Stomach smooth muscle (tissue), 2 donors: ENCODE measurements around the gene METTL5.
"Not testable (repeated sequence)": the region's sequence is repeated elsewhere in the genome, so short reads cannot be mapped to it uniquely, and the experiment has no call there.

Experiments
- H3K27ac ChIP-seq: one replicate; pipeline ENCODE4 v1.7.0; 2013; ENCODE audit warnings: mild to moderate bottlenecking, low read length, inconsistent platforms
- H3K27me3 ChIP-seq, 2 donors: one replicate each; pipeline ENCODE4 v1.7.0; 2013; ENCODE audit warnings: low read length in 2 of 2; ENCODE audit not compliant: insufficient read depth in 2 of 2, control insufficient read depth in 1 of 2
- H3K36me3 ChIP-seq, 2 donors: one replicate each; pipeline ENCODE4 v1.7.0; 2013; ENCODE audit warnings: low read length in 2 of 2; ENCODE audit not compliant: control insufficient read depth in 2 of 2, insufficient read depth in 2 of 2
- H3K4me1 ChIP-seq: one replicate; pipeline ENCODE4 v1.7.0; 2013; ENCODE audit warnings: low read length; ENCODE audit not compliant: control insufficient read depth, insufficient read depth
- H3K4me3 ChIP-seq, 2 donors: one replicate each; pipeline ENCODE4 v1.7.0; 2013; ENCODE audit warnings: low read length in 2 of 2
- H3K9ac ChIP-seq, 2 donors: one replicate each; pipeline ENCODE4 v1.7.0; 2013; ENCODE audit warnings: low read length in 2 of 2, mild to moderate bottlenecking in 1 of 2
- H3K9me3 ChIP-seq, 2 donors: one replicate each; pipeline ENCODE4 v1.7.0; 2013; ENCODE audit warnings: low read length in 2 of 2; ENCODE audit not compliant: control insufficient read depth in 2 of 2
- donor health status: healthy.
- donor health status: Pancreatic carcinoma.

The METTL5 gene

GRCh38 chr2:169855281-169856258, 30.9 kb upstream of the METTL5 start:
- H3K9ac ChIP-seq, H3K27ac ChIP-seq, H3K9me3 ChIP-seq, H3K36me3 ChIP-seq, H3K4me1 ChIP-seq, H3K27me3 ChIP-seq, H3K4me3 ChIP-seq: not testable (repeated sequence)

- Histone ChIP-seq H3K4me3 (no peak overlapping the region), H3K27me3 (no peaks in the 10 kb centered on the region), H3K4me1 (no peaks in the 10 kb centered on the region), H3K36me3 (no peaks in the 10 kb centered on the region), H3K9me3 (no peaks in the 10 kb centered on the region), H3K9ac (no peak overlapping the region), H3K27ac (no peak overlapping the region)
These were observed 28.4 kb upstream of the METTL5 start for GRCh38 chr2:169853041-169853668.

GRCh38 chr2:169849710-169850109, 25.0 kb upstream of the METTL5 start:
- Histone ChIP-seq H3K27ac (no peak overlapping the region), H3K36me3 (no peaks in the 10 kb centered on the region), H3K4me1 (no peaks in the 10 kb centered on the region), H3K4me3 (no peak overlapping the region), H3K9ac (no peak overlapping the region), H3K27me3 (no peaks in the 10 kb centered on the region), H3K9me3 (no peaks in the 10 kb centered on the region)

GRCh38 chr2:169848959-169849693, 24.4 kb upstream of the METTL5 start:
- H3K9ac ChIP-seq, H3K4me1 ChIP-seq: not testable (repeated sequence)

DNA sequence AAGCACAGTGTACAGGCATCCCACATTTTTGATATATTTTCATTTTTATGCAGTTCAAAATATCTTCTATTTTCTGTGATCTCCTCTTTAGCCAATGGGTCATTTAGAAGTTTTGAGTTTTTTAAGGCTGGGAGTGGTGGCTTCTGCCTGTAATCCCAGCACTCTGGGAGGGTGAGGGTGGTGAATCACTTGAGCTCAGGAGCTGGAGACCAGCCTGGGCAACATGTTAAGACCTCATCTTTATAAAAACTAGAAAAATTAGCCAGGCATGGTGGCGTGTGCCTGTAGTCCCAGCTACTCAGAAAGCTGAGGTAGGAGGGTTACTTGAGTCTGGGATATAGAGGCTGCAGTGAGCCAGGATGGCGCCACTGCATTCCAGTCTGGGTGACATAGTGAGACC, 20.3 kb upstream of the METTL5 start:
- Histone ChIP-seq H3K27ac (no peak overlapping the region), H3K4me3 (no peak overlapping the region), H3K9me3 (no peaks in the 10 kb centered on the region), H3K9ac (no peak overlapping the region), H3K36me3 (no peaks in the 10 kb centered on the region), H3K27me3 (no peaks in the 10 kb centered on the region), H3K4me1 (peaks cover 12% of the 10 kb centered on the region)

More at GRCh38 chr2:169848959-169849693, 24.4 kb upstream of the METTL5 start:
- H3K27me3 ChIP-seq, H3K36me3 ChIP-seq, H3K4me3 ChIP-seq, H3K9me3 ChIP-seq, H3K27ac ChIP-seq: not testable (repeated sequence)

DNA sequence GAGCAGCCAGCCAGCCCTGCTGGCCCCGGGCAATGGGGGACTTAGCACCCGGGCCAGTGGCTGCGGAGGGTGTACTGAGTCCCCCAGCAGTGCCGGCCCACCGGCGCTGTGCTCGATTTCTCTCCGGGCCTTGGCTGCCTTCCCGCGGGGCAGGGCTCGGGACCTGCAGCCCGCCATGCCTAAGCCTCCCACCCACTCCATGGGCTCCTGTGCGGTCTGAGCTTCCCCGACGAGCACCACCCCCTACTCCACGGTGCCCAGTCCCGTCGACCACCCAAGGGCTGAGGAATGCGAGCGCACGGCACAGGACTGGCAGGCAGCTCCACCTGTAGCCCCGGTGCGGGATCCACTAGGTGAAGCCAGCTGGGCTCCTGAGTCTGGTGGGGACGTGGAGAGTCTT, 16.9 kb upstream of the METTL5 start:
- H3K9me3 ChIP-seq, H3K27ac ChIP-seq, H3K4me3 ChIP-seq, H3K36me3 ChIP-seq, H3K27me3 ChIP-seq, H3K9ac ChIP-seq: not testable (repeated sequence)
- H3K4me1 ChIP-seq: peaks cover 24% of the 10 kb centered on the region

DNA sequence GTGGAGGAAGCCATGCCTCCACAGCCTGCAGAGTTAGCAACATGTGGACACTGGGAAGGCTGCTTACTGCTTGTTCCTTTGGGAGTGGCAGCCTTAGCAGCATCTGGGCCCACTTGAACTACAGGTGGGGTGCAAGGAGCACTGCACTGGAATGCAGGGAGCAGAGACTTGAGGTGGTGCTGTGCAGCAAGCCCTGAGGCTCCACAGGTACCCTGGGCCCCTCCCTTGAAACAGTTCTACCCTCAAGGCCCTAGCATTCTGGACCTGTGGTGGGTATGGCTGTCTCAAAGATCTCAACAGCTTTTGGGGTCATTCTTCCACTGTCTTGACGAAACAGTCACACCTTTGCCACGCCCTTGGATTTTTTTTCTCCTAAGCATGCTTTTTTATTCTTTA, 16.0 kb upstream of the METTL5 start:
- H3K4me1 ChIP-seq: peaks cover 24% of the 10 kb centered on the region
- no peaks in the 10 kb centered on the region for H3K9me3 ChIP-seq
- H3K4me3 ChIP-seq: no peak overlapping the region
- no peaks in the 10 kb centered on the region for H3K36me3 ChIP-seq
- no peak overlapping the region for H3K27ac ChIP-seq
- no peak overlapping the region for H3K9ac ChIP-seq
- H3K27me3 ChIP-seq: no peaks in the 10 kb centered on the region

- Histone ChIP-seq H3K4me3 (no peak overlapping the region), H3K9ac (no peak overlapping the region), H3K27ac (no peak overlapping the region)
These were observed 15.4 kb upstream of the METTL5 start for GRCh38 chr2:169839954-169840746.

GRCh38 chr2:169838743-169839489, 14.2 kb upstream of the METTL5 start:
- peaks cover 24% of the 10 kb centered on the region for H3K4me1 ChIP-seq
- no peak overlapping the region for H3K27ac ChIP-seq
- H3K9ac ChIP-seq: no peak overlapping the region
- no peak overlapping the region for H3K4me3 ChIP-seq
- H3K27me3 ChIP-seq: no peaks in the 10 kb centered on the region
- H3K9me3 ChIP-seq: no peaks in the 10 kb centered on the region
- no peaks in the 10 kb centered on the region for H3K36me3 ChIP-seq

More at GRCh38 chr2:169839954-169840746, 15.4 kb upstream of the METTL5 start:
- Histone ChIP-seq H3K36me3 (no peaks in the 10 kb centered on the region), H3K4me1 (peaks cover 24% of the 10 kb centered on the region), H3K27me3 (no peaks in the 10 kb centered on the region), H3K9me3 (no peaks in the 10 kb centered on the region)

DNA sequence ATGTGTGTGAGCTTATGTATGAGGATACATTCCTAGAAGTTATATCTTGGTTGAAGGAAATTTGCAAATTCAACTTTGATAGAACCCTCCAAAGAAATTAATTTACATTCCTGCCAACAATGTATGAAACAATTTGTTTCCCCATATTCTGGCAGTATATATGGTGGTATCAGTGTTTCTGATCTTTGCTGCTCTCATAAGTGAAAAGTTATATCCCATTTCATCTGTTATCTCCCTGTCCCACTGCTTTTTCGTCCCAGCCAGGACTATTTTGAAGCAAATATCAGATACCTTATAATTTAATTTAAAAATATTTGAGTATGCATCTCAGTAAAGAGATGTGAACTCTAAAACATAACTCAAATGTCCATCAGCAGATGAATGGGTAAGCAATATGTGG, 9.7 kb upstream of the METTL5 start:
- no peak overlapping the region for H3K9ac ChIP-seq
- no peak overlapping the region for H3K4me3 ChIP-seq
- no peaks in the 10 kb centered on the region for H3K36me3 ChIP-seq
- H3K27ac ChIP-seq: no peak overlapping the region
- H3K4me1 ChIP-seq: peaks cover 10% of the 10 kb centered on the region
- no peaks in the 10 kb centered on the region for H3K9me3 ChIP-seq
- no peaks in the 10 kb centered on the region for H3K27me3 ChIP-seq
